Erythroblast (primary cell): ENCODE results near the gene EEF1AKMT3.

Source experiments
- GATA1 ChIP-seq: IDR thresholded peaks from 2 replicates; pipeline ENCODE4 v1.6.1; 2011; ENCODE audit warnings: low read depth, mild to moderate bottlenecking, control low read depth, low read length, moderate library complexity
- POLR2A ChIP-seq: IDR thresholded peaks from 2 replicates; pipeline ENCODE4 v1.6.1; 2011; ENCODE audit warnings: mild to moderate bottlenecking, low read length

GRCh38 chr12:57826400-57826799 is 54.0 kb downstream of the EEF1AKMT3 start:
- TF ChIP-seq POLR2A (no peak), GATA1 (no peak)
